HCEC 1CT (cell line): ENCODE results near the gene FAIM2.
"Not testable (repeated sequence)": the region's sequence is repeated elsewhere in the genome, so short reads cannot be mapped to it uniquely, and the experiment has no call there.

Experiments used
- DNase-seq: peaks from one replicate; pipeline ENCODE4 v3.0.0-alpha.2; 2017

Gene FAIM2

DNA sequence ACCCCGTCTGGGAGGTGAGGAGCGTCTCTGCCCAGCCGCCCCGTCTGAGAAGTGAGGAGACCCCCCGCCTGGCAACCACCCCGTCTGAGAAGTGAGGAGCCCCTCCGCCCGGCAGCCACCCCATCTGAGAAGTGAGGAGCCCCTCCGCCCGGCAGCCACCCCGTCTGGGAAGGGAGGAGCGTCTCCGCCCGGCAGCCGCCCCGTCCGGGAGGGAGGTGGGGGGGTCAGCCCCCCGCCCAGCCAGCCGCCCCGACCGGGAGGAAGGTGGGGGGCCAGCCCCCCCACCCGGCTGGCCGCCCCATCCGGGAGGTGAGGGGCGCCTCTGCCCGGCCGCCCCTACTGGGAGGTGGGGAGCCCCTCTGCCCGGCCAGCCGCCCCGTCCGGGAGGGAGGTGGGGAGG is 42.8 kb downstream of the FAIM2 start:
- not testable (repeated sequence) for DNase-seq

GRCh38 chr12:49855890-49856289 is 47.8 kb downstream of the FAIM2 start:
- DNase-seq, result not testable (repeated sequence)

GRCh38 chr12:49854976-49855375 is 48.7 kb downstream of the FAIM2 start:
- DNase-seq, result no peak

- no peak for DNase-seq
These were observed 50.0 kb downstream of the FAIM2 start for GRCh38 chr12:49853671-49854070.

DNA sequence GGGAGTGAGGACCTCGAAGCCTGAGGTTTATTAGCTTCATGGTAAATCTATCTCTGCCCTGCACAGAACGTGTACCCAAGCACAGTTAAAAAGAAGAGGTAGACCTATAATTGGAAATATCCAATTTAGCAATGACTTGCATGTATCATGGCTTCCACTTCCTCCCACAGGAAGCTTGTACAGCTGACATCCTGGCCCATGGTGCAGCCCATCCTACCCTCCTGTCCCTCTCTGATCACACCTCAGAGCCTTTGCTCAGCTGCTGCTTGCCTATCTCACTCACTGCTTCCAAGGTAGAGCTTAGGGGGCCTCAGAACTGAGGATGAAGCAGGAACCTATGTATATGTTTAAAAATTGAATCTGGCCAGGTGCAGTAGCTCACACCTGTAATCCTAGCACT is 56.5 kb downstream of the FAIM2 start:
- DNase-seq, result no peak

DNA sequence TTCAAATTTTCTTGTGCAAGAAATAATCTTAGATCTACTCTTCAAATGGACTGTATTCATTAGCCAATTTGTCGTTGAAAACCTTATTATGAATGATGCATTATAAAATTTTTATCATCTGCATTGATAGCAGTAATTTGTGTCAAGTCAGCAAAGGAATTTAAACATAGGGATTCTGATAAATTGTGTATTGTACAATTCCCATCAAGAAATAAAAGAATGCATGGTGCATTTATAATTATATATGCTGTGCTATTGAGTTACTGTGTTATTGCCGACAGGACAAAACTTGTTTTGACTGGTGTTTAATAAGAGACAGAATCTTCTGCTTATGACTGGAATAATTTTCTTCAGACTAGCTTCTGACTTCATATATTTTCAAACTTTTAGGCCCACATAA is 57.7 kb downstream of the FAIM2 start:
- no peak for DNase-seq

- no peak for DNase-seq
These were observed 59.7 kb downstream of the FAIM2 start for GRCh38 chr12:49843876-49844437.

DNA sequence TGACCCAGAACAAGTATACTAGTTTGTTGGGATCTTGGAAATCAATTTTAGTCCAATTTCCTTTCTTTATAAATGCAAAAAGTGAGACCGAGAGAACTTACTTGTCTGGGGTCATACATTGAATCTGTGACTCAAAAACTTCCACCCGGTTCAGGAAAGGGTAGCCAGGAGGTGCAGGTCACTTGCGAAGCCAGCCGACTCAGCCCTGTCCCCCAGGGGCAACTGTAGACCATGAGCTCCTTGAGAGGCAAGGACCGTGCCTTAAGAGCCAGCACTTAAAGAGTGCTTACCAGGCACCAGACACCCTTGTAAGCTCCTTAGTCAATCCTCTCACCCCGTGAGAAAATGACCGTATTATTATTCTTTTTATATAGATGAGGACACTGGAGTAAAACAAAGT is 60.3 kb downstream of the FAIM2 start:
- DNase-seq, result no peak

GRCh38 chr12:49842519-49843352 is 61.0 kb downstream of the FAIM2 start, which contains the start of gene BCDIN3D:
BCDIN3D (minus strand) TSS chr12:49843106; CDS start chr12:49843087, 19 bp downstream.
- peak; percentile 93 for DNase-seq

- DNase-seq, result peak; percentile 51
These were observed 64.6 kb downstream of the FAIM2 start for GRCh38 chr12:49838973-49839633.

- DNase-seq, result peak; percentile 57
These were observed 70.8 kb downstream of the FAIM2 start for GRCh38 chr12:49832836-49833421.

- DNase-seq, result no peak
These were observed 72.0 kb downstream of the FAIM2 start for GRCh38 chr12:49831717-49832116.

DNA sequence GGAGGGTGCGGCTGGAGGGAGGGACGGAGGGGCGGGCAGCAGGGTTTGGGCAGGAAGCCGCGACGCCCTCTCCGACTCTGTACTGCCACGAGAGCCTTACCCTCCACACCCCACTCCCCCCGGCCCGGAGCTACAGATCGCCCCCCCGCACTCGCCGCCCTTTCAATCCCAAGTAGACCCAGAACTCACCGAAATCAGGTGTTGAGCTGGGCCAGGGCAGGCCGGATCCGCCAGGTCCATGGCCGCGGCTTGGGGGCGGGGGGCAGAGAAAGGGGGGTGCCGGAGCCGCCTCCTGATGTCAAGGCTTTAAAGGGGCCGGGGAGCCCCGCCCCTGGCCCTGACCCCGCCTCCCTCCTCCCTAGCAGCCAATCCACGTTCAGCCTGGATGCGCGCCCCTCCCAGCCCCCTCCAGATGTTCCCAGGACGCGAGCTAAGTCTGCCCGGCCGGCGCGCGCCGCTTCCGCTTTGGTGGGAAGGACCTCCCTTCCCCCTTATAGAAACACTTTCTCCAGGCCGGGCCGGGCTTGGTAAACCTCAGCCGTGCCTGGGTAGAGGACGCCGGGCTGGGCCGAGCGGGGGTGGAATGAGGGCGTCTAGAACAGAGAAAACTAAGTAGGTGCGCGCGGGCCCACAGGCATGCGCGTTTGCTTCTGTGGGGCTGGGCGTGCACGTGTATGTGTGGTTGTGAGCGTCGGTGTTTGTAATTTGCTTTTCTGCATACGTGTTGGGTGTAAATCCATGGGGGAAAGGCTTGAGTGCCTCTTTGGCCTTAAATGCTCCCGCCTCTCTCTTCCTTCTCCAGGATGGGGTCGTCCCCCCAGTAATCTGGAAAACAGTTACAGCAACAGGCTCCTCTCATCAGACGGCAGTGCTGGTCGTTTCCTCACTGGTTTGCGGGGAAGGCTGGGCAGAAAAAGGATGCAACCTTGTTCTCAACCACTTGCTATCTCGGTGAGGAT is 75.3 kb downstream of the FAIM2 start, which contains the start of gene NCKAP5L:
Gene NCKAP5L (minus strand): TSS at position 281 of the 959 bp plus-strand sequence. CDS start 24,369 bp downstream, outside the sequence.
- DNase-seq, result peak; percentile 97

DNA sequence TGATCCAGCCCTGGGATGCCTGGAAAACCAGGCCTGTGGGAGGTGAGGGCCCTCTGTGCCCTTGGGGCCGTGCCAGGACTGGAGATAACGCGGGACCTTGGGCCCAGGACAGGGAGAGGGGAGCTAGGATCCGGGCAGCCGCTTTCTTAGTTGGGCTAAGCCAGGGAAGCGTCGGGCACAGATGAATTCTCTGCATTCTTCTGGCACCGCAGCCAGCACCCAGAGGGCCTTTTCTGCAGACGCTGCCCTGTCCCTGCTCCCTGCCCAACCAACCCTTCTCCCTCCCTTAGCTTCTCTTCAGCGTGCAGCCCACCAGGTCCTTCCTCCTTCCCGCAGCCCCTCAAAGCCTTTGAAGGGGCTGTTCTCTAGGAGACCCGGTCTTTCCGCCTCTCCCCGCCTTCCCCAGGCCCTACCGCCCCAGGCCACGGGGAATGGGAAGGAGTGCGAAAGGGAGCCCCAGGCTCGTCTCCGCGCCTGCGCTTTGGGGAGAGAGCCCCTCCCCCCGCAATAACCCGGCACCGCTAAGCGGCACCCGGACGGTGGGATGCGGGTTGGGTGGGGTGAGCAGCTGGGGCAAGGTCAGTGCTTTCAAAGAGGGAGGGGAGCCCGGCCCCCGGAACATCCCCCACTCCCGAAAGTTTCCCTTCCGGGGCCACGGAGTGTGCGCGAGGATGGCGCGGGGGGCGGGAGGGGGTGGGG is 76.2 kb downstream of the FAIM2 start:
- peak; percentile 56 for DNase-seq

GRCh38 chr12:49827051-49827400 is 76.7 kb downstream of the FAIM2 start:
- no peak for DNase-seq

GRCh38 chr12:49825971-49826421 is 77.7 kb downstream of the FAIM2 start:
- peak; percentile 34 for DNase-seq

GRCh38 chr12:49825360-49825970 is 78.2 kb downstream of the FAIM2 start:
- peak; percentile 78 for DNase-seq

DNA sequence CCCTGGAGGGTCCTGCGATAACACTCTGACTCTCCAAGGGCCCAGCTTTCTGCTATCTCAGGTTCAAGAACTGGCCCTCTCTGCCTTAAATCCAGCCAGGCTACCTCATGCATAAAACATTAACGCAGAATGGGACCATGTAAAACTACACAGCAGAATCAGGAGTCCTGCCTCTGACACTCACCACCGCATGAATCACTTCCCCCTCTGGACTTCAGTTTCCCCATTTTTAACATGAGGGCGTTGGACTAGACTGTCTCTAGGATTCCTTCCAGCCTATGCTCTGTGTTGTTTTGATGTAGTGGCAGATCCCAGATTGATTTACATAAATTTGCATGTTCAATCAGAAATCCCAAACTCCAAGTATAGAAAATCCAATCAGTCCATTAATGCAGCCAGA is 78.8 kb downstream of the FAIM2 start:
- DNase-seq, result peak; percentile 80

- no peak for DNase-seq
These were observed 79.3 kb downstream of the FAIM2 start for GRCh38 chr12:49824416-49824815.

DNA sequence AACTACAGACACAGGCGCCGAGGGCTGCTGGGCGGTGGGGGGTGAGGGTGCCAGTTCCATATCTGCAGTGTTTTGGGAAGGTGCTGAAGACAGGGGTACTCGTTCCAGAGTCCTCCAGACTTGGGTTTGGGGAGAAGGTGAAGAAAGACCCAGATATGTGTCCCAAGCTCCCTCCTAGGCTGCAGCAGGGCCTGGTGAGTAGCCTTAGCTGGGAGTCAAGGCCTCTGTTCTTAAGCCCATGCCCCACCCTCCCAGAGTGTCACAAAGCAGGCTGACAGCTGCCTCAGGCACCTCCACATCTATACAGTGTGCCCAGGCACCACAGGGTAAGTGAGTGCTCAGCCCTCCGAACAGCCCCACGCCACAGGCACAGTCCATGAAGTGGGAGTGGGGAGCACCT is 79.7 kb downstream of the FAIM2 start:
- no peak for DNase-seq

GRCh38 chr12:49823350-49823749 is 80.3 kb downstream of the FAIM2 start:
- no peak for DNase-seq
